H1 (cell line): ENCODE data around the gene NTRK2. TPM values are rescaled to one million over a fixed set of nuclear protein-coding genes. Genes with fewer than 3 reads are reported as not detected.

ENCODE experiments used
- CTCF ChIA-PET: fragments of 300-600 bp; sonication (Branson Sonifier 250); formaldehyde crosslinking; loops from one replicate; lab custom pipeline; 2021; ENCODE audit not compliant: partially characterized antibody; lab: Charles Lee
- POLR2A ChIA-PET: fragments of 300-600 bp; sonication (Branson Sonifier 250); formaldehyde crosslinking; loops from one replicate; lab custom pipeline; 2021; ENCODE audit warnings: inconsistent platforms; ENCODE audit not compliant: partially characterized antibody; lab: Charles Lee
- DNase-seq, 2 experiments: peaks; one replicate each; pipeline versions ENCODE4 v3.0.0 to v3.0.0-alpha.2; 2010 to 2022; ENCODE audit warnings: low spot score in 2 of 2, low read depth in 1 of 2, mixed read lengths in 1 of 2
- FAIRE-seq: peaks from 2 replicates; lab custom pipeline; 2011; peaks lifted over from hg19 to GRCh38; lab: Jason Lieb, UNC
- H2AFZ ChIP-seq: 2 replicates; pipeline ENCODE4 v1.8.1; 2012; ENCODE audit warnings: low read length, inconsistent platforms
- H2AK5ac ChIP-seq: 2 replicates; pipeline ENCODE4 v1.6.1; 2013; ENCODE audit warnings: low read depth, low read length
- H2BK120ac ChIP-seq: replicated peaks from 2 replicates; pipeline ENCODE3; 2013; ENCODE audit warnings: low read depth, low read length, inconsistent platforms
- H2BK12ac ChIP-seq: 2 replicates; pipeline ENCODE4 v1.6.1; 2013; ENCODE audit warnings: low read depth, low read length
- H2BK15ac ChIP-seq: 2 replicates; pipeline ENCODE4 v1.6.1; 2013; ENCODE audit warnings: low read length
- H2BK20ac ChIP-seq: 2 replicates; pipeline ENCODE4 v1.6.1; 2013; ENCODE audit warnings: low read length
- H2BK5ac ChIP-seq: 2 replicates; pipeline ENCODE4 v1.6.1; 2013; ENCODE audit warnings: low read depth, low read length
- H3K14ac ChIP-seq: 2 replicates; pipeline ENCODE4 v1.6.1; 2013; ENCODE audit warnings: inconsistent platforms; ENCODE audit not compliant: insufficient read length
- H3K18ac ChIP-seq: 2 replicates; pipeline ENCODE4 v1.6.1; 2013; ENCODE audit warnings: low read length; ENCODE audit errors: extremely low read depth
- H3K23ac ChIP-seq: 2 replicates; pipeline ENCODE4 v1.6.1; 2013; ENCODE audit warnings: inconsistent platforms; ENCODE audit not compliant: insufficient read length
- H3K23me2 ChIP-seq: 2 replicates; pipeline ENCODE4 v1.6.1; 2013; ENCODE audit warnings: low read depth, low read length
- H3K27ac ChIP-seq: 2 replicates; pipeline ENCODE4 v1.6.1; 2011; ENCODE audit warnings: low read depth, low read length, inconsistent platforms
- H3K27me3 ChIP-seq, 4 experiments: replicated peaks in 1 of 4; 1 replicate in 1 of 4; 2 replicates in 3 of 4; pipeline versions ENCODE4 v1.6.1 to v1.8.1; 2011 to 2013; ENCODE audit warnings: low read length in 3 of 4, mild to moderate bottlenecking in 3 of 4, inconsistent platforms in 2 of 4, mixed read lengths in 2 of 4, moderate library complexity in 1 of 4; ENCODE audit not compliant: control insufficient read depth in 3 of 4, insufficient read depth in 3 of 4; ENCODE audit errors: extremely low read depth in 1 of 4
- H3K36me3 ChIP-seq, 4 experiments: 2 replicates each; pipeline versions ENCODE4 v1.6.1 to v1.8.1; 2011 to 2013; ENCODE audit warnings: mild to moderate bottlenecking in 4 of 4, low read length in 3 of 4, moderate library complexity in 2 of 4, control low read depth in 1 of 4, inconsistent platforms in 1 of 4; ENCODE audit not compliant: insufficient read depth in 4 of 4, control insufficient read depth in 2 of 4
- H3K4ac ChIP-seq: replicated peaks from 2 replicates; pipeline ENCODE3; 2013; ENCODE audit warnings: low read length, low read depth, mixed read lengths, inconsistent platforms; ENCODE audit not compliant: insufficient read length
- H3K4me1 ChIP-seq, 4 experiments: replicated peaks in 1 of 4; 1 replicate in 1 of 4; 2 replicates in 3 of 4; pipeline versions ENCODE4 v1.6.1 to v1.8.1; 2011 to 2013; ENCODE audit warnings: low read length in 3 of 4, inconsistent platforms in 2 of 4, mixed read lengths in 1 of 4; ENCODE audit not compliant: insufficient read depth in 4 of 4, control insufficient read depth in 3 of 4
- H3K4me2 ChIP-seq, 2 experiments: 2 replicates each; pipeline versions ENCODE4 v1.6.1 to v1.8.1; 2011 to 2013; ENCODE audit warnings: low read depth in 2 of 2, low read length in 2 of 2, control low read depth in 1 of 2, inconsistent platforms in 1 of 2, mild to moderate bottlenecking in 1 of 2; ENCODE audit not compliant: insufficient read depth in 1 of 2
- H3K4me3 ChIP-seq, 4 experiments: fragments of 200-600, 300-600 bp in 1 of 4; sonication (generic), shearing (Covaris generic), sonication (Bioruptor Twin) in 1 of 4; 2 replicates each; pipeline versions ENCODE4 v1.5.1 to v1.8.1; 2011 to 2016; ENCODE audit warnings: low read length in 4 of 4, low read depth in 3 of 4, control low read depth in 2 of 4, inconsistent platforms in 2 of 4, mild to moderate bottlenecking in 2 of 4, mixed read lengths in 1 of 4, moderate library complexity in 1 of 4; ENCODE audit not compliant: insufficient read depth in 2 of 4; ENCODE audit errors: extremely low read depth in 1 of 4
- H3K56ac ChIP-seq: replicated peaks from 2 replicates; pipeline ENCODE3; 2013; ENCODE audit warnings: low read depth, mild to moderate bottlenecking, mixed read lengths, low read length, inconsistent platforms; ENCODE audit not compliant: insufficient read length
- H3K79me1 ChIP-seq: 2 replicates; pipeline ENCODE4 v1.6.1; 2013; ENCODE audit warnings: low read depth, low read length, control low read depth
- H3K79me2 ChIP-seq, 2 experiments: 2 replicates each; pipeline versions ENCODE4 v1.6.1 to v1.8.1; 2012 to 2013; ENCODE audit warnings: low read length in 2 of 2, mild to moderate bottlenecking in 2 of 2, inconsistent platforms in 1 of 2; ENCODE audit not compliant: insufficient read depth in 2 of 2, control insufficient read depth in 1 of 2
- H3K9ac ChIP-seq, 4 experiments: replicated peaks in 1 of 4; 1 replicate in 1 of 4; 2 replicates in 3 of 4; pipeline versions ENCODE4 v1.6.1 to v1.8.1; 2011 to 2013; ENCODE audit warnings: low read depth in 3 of 4, low read length in 3 of 4, control low read depth in 2 of 4, mild to moderate bottlenecking in 2 of 4, moderate library complexity in 2 of 4, inconsistent platforms in 1 of 4; ENCODE audit errors: extremely low read depth in 1 of 4
- H3K9me3 ChIP-seq, 2 experiments: 2 replicates each; pipeline versions ENCODE4 v1.6.1 to v1.8.1; 2012 to 2013; ENCODE audit warnings: mild to moderate bottlenecking in 2 of 2, moderate library complexity in 2 of 2, control low read depth in 1 of 2, inconsistent platforms in 1 of 2, low read depth in 1 of 2, low read length in 1 of 2, mixed read lengths in 1 of 2; ENCODE audit not compliant: insufficient read depth in 2 of 2
- H4K20me1 ChIP-seq, 2 experiments: replicated peaks in 1 of 2; 2 replicates each; pipeline versions ENCODE3 to v1.8.1; 2011 to 2013; ENCODE audit warnings: inconsistent platforms in 2 of 2, low read length in 2 of 2, mild to moderate bottlenecking in 1 of 2; ENCODE audit not compliant: insufficient read depth in 2 of 2, control insufficient read depth in 1 of 2
- H4K5ac ChIP-seq: 2 replicates; pipeline ENCODE4 v1.6.1; 2013; ENCODE audit warnings: low read length, low read depth, mixed read lengths, inconsistent platforms; ENCODE audit not compliant: insufficient read length
- H4K8ac ChIP-seq: 2 replicates; pipeline ENCODE4 v1.8.0; 2013; ENCODE audit warnings: mild to moderate bottlenecking, moderate library complexity, low read length, inconsistent platforms; ENCODE audit not compliant: insufficient read depth; ENCODE audit errors: extremely low read depth
- H4K91ac ChIP-seq: replicated peaks from 2 replicates; pipeline ENCODE3; 2013; ENCODE audit warnings: low read length, mixed read lengths, inconsistent platforms; ENCODE audit not compliant: insufficient read length
- GABPA ChIP-seq: IDR thresholded peaks from 2 replicates; pipeline ENCODE4 v1.6.1; 2011; ENCODE audit warnings: mild to moderate bottlenecking, low read length, moderate library complexity, borderline replicate concordance; ENCODE audit not compliant: insufficient read depth
- HDAC2 ChIP-seq, 2 experiments: fragments of 300-600 bp in 1 of 2; sonication (generic) in 1 of 2; IDR thresholded peaks; 2 replicates each; pipeline ENCODE4 v1.6.1; 2011 to 2012; ENCODE audit warnings: low read depth in 2 of 2, low read length in 2 of 2, mild to moderate bottlenecking in 2 of 2, moderate library complexity in 2 of 2, borderline replicate concordance in 1 of 2, inconsistent platforms in 1 of 2
- KDM1A ChIP-seq: fragments of 200-600, 300-600 bp; sonication (generic); IDR thresholded peaks from 2 replicates; pipeline ENCODE4 v1.7.1; 2016; ENCODE audit warnings: mild to moderate bottlenecking, low read length, borderline replicate concordance
- RNF2 ChIP-seq: fragments of 200-900, 300-1000 bp; sonication (generic); IDR thresholded peaks from 2 replicates; pipeline ENCODE4 v1.7.1; 2016; ENCODE audit warnings: borderline replicate concordance, low read depth, mild to moderate bottlenecking, antibody characterized with exemption, low read length; ENCODE audit not compliant: poor library complexity, severe bottlenecking; ENCODE audit errors: missing control alignments
- SIX5 ChIP-seq: IDR thresholded peaks from 2 replicates; pipeline ENCODE4 v1.6.1; 2011; ENCODE audit warnings: mild to moderate bottlenecking, low read depth, low read length
- SRF ChIP-seq: IDR thresholded peaks from 2 replicates; pipeline ENCODE4 v1.6.1; 2011; ENCODE audit warnings: mild to moderate bottlenecking, low read depth, low read length, moderate library complexity
- YY1 ChIP-seq: IDR thresholded peaks from 2 replicates; pipeline ENCODE4 v1.6.1; 2011; ENCODE audit warnings: low read depth, mild to moderate bottlenecking, low read length
- WGBS, 2 experiments: shearing (Covaris generic) in 1 of 2; methylation state at CpG; one replicate each; pipeline versions ENCODE4 v1.1.6 to v1.1.7; 2013 to 2015; ENCODE audit warnings: low lambda C conversion rate in 2 of 2, mixed read lengths in 2 of 2, inconsistent platforms in 1 of 2, low coverage in 1 of 2, missing lambda C conversion rate in 1 of 2; ENCODE audit not compliant: insufficient replicate concordance in 2 of 2, insufficient coverage in 1 of 2, insufficient read length in 1 of 2; ENCODE audit errors: extremely low coverage in 1 of 2, missing lambda C conversion rate in 1 of 2; 5-methylcytosine and 5-hydroxymethylcytosine counted together
- polyA plus RNA-seq, 7 experiments: library from polyadenylated mRNA; depleted of rRNA in 3 of 7; stranded (reverse) in 5 of 7; unstranded in 2 of 7; fragments of >200 nt in 5 of 7; fragments of 200-250 nt in 2 of 7; gene quantifications; 1 replicate in 5 of 7; 2 replicates in 1 of 7; 4 replicates in 1 of 7; pipeline versions ENCODE4 v1.2.1 to v1.2.3, GENCODE V29; 2011 to 2013; ENCODE audit warnings: missing spikeins in 2 of 7, mixed read lengths in 2 of 7
- total RNA-seq: library from RNA; stranded (reverse); fragmentation: NEBNext Ultra II Directional; extraction: Animal tissue kit (Norgen Biotek cat#: 25700); gene quantifications from 2 replicates; pipeline ENCODE4 v1.2.1, GENCODE V29; 2021
- TF ChIP-seq, protein P1 (sequence below): IDR thresholded peaks from 2 replicates; pipeline ENCODE4 v1.6.1; 2011; ENCODE audit warnings: low read length, improper control_type of control experiment
- TF ChIP-seq, protein P2 (sequence below): IDR thresholded peaks from 2 replicates; pipeline ENCODE4 v1.6.1; 2011; ENCODE audit warnings: low read depth, mild to moderate bottlenecking, low read length; ENCODE audit not compliant: insufficient read depth

Gene NTRK2
- total and polyA plus RNA-seq, 2 of the 8 experiments (the other 6 are each of a cell fraction or from before 2014, with no cell fraction given): 0.03 to 0.04 TPM

DNA sequence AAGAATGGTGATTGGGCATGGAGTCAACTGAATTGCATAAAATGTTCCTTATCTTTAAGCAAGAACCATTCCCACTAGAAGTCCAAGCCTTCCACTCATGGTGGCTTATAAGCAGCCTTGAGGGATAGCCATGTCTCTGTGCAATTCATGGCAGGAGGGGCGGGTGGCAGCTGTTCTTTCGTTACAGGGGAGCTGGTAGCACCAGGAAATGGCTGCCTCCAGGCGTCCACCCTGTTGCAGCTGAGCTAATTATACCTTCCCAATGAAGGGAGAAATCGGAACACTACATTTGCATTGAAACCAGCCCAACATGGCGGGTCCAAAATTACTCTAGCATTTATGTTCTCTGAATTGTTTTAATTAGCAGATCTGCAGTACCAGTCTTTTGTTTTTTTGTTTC, 289.8 kb downstream of the NTRK2 start:
- Histone ChIP-seq H4K91ac (no peak overlapping the region), H3K4me2 (no peak overlapping the region), H2AK5ac (no peak overlapping the region), H4K20me1 (no peaks in the 10 kb centered on the region), H2AFZ (no peak overlapping the region), H2BK120ac (no peak overlapping the region), H3K79me1 (no peaks in the 10 kb centered on the region), H3K23ac (no peak overlapping the region), H3K23me2 (no peaks in the 10 kb centered on the region), H3K4me3 (no peak overlapping the region), H2BK15ac (no peak overlapping the region), H3K9ac (no peak overlapping the region), H3K14ac (no peak overlapping the region), H3K4ac (no peak overlapping the region), H2BK5ac (no peak overlapping the region), H3K18ac (no peak overlapping the region), H3K56ac (no peak overlapping the region), H2BK20ac (no peak overlapping the region), H3K9me3 (no peaks in the 10 kb centered on the region), H3K27ac (no peak overlapping the region), H3K79me2 (no peaks in the 10 kb centered on the region), H4K8ac (no peak overlapping the region), H2BK12ac (no peak overlapping the region), H4K5ac (no peak overlapping the region), H3K27me3 (peaks cover 0 to 7% (median 2%) of the 10 kb centered on the region in 4 experiments; a peak in 1 of 7 replicates), H3K4me1 (no peaks in the 10 kb centered on the region), H3K36me3 (no peaks in the 10 kb centered on the region)
- POLR2A ChIA-PET: no interaction called here
- 91% methylated on average over 5 of the region's 5 CpGs; no CpG with 5 or more reads in 1 of the 2 experiments for WGBS, 2 experiments
- DNase-seq (no peak), FAIRE-seq (no peak)
- CTCF ChIA-PET: interaction anchor here (1.1 to 1.3 kb wide), 4 partner anchors 118 to 299 kb away, joined by 3 to 5 read pairs (median 3); no protein-coding TSS in a partner anchor
- TF ChIP-seq, protein P1, sequence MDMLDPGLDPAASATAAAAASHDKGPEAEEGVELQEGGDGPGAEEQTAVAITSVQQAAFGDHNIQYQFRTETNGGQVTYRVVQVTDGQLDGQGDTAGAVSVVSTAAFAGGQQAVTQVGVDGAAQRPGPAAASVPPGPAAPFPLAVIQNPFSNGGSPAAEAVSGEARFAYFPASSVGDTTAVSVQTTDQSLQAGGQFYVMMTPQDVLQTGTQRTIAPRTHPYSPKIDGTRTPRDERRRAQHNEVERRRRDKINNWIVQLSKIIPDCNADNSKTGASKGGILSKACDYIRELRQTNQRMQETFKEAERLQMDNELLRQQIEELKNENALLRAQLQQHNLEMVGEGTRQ: no peak
- TF ChIP-seq YY1 (no peak), SRF (no peak), GABPA (no peak), KDM1A (no peak), SIX5 (no peak), HDAC2 (IDR thresholded peaks at IDR 0.05; ENCODE audit: borderline replicate concordance in 1 of 2, low read depth in 2 of 2, low read length in 2 of 2) (no peak), RNF2 (no peak)
- TF ChIP-seq, protein P2, sequence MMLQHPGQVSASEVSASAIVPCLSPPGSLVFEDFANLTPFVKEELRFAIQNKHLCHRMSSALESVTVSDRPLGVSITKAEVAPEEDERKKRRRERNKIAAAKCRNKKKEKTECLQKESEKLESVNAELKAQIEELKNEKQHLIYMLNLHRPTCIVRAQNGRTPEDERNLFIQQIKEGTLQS: no peak
